ENCODE data around the gene NCR3LG1.

- TF ChIP-seq, protein P1, sequence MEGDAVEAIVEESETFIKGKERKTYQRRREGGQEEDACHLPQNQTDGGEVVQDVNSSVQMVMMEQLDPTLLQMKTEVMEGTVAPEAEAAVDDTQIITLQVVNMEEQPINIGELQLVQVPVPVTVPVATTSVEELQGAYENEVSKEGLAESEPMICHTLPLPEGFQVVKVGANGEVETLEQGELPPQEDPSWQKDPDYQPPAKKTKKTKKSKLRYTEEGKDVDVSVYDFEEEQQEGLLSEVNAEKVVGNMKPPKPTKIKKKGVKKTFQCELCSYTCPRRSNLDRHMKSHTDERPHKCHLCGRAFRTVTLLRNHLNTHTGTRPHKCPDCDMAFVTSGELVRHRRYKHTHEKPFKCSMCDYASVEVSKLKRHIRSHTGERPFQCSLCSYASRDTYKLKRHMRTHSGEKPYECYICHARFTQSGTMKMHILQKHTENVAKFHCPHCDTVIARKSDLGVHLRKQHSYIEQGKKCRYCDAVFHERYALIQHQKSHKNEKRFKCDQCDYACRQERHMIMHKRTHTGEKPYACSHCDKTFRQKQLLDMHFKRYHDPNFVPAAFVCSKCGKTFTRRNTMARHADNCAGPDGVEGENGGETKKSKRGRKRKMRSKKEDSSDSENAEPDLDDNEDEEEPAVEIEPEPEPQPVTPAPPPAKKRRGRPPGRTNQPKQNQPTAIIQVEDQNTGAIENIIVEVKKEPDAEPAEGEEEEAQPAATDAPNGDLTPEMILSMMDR (IDR thresholded peaks at IDR 0.05; ENCODE audit: insufficient read depth, low read length): no peak
- TF ChIP-seq, protein P2, sequence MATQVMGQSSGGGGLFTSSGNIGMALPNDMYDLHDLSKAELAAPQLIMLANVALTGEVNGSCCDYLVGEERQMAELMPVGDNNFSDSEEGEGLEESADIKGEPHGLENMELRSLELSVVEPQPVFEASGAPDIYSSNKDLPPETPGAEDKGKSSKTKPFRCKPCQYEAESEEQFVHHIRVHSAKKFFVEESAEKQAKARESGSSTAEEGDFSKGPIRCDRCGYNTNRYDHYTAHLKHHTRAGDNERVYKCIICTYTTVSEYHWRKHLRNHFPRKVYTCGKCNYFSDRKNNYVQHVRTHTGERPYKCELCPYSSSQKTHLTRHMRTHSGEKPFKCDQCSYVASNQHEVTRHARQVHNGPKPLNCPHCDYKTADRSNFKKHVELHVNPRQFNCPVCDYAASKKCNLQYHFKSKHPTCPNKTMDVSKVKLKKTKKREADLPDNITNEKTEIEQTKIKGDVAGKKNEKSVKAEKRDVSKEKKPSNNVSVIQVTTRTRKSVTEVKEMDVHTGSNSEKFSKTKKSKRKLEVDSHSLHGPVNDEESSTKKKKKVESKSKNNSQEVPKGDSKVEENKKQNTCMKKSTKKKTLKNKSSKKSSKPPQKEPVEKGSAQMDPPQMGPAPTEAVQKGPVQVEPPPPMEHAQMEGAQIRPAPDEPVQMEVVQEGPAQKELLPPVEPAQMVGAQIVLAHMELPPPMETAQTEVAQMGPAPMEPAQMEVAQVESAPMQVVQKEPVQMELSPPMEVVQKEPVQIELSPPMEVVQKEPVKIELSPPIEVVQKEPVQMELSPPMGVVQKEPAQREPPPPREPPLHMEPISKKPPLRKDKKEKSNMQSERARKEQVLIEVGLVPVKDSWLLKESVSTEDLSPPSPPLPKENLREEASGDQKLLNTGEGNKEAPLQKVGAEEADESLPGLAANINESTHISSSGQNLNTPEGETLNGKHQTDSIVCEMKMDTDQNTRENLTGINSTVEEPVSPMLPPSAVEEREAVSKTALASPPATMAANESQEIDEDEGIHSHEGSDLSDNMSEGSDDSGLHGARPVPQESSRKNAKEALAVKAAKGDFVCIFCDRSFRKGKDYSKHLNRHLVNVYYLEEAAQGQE (IDR thresholded peaks at IDR 0.05; ENCODE audit: insufficient replicate concordance, low read depth): no peak
- no peak for TF ChIP-seq GABPA (IDR thresholded peaks at IDR 0.05; ENCODE audit: low read depth)
- TF ChIP-seq POLR2AphosphoS5 (IDR thresholded peaks at IDR 0.05; ENCODE audit: low read depth): no peak
- no peak for TF ChIP-seq SPI1 (IDR thresholded peaks at IDR 0.05; ENCODE audit: borderline replicate concordance, low read depth)
Observed at GRCh38 chr11:17343257-17343656, 8.3 kb upstream of the NCR3LG1 start.
